Adrenal gland (tissue), 12 donors: ENCODE data around the gene CASKIN2. TPM values are rescaled to one million over a fixed set of nuclear protein-coding genes. Genes with fewer than 3 reads are reported as not detected.

ENCODE experiments used
- DNase-seq, 7 donors: peaks; one replicate each; pipeline ENCODE4 v3.0.0-alpha.2; 2019 to 2020
- H3K27ac ChIP-seq, 5 donors: fragments of 200-600 bp; sonication (generic) in 4 of 5; 1 replicate in 3 of 5; 2 replicates in 2 of 5; pipeline versions ENCODE4 v1.5.1 to v1.8.0; 2016 to 2020; ENCODE audit warnings: mild to moderate bottlenecking in 1 of 5
- H3K27me3 ChIP-seq: fragments of 200-600 bp; 2 replicates; pipeline ENCODE4 v1.8.0; 2021
- H3K36me3 ChIP-seq, 2 donors: fragments of 200-600 bp; replicated peaks in 1 of 2; 1 replicate in 1 of 2; 2 replicates in 1 of 2; pipeline versions ENCODE4 v1.5.1 to v1.8.0; 2018 to 2022
- H3K4me1 ChIP-seq, 2 donors: fragments of 200-600 bp; replicated peaks in 1 of 2; 1 replicate in 1 of 2; 2 replicates in 1 of 2; pipeline versions ENCODE4 v1.5.1 to v1.8.0; 2018 to 2021
- H3K4me3 ChIP-seq, 4 donors: fragments of 200-600 bp; sonication (generic) in 3 of 4; one replicate each; pipeline ENCODE4 v1.5.1; 2016 to 2018
- H3K9me3 ChIP-seq, 3 donors: fragments of 200-600 bp; sonication (generic) in 1 of 3; replicated peaks in 1 of 3; 1 replicate in 2 of 3; 2 replicates in 1 of 3; pipeline versions ENCODE4 v1.5.1 to v1.8.0; 2016 to 2021
- POLR2A ChIP-seq, 2 donors: fragments of 450-650 bp; IDR thresholded peaks; one replicate each; pipeline ENCODE4 v1.6.1; 2017; ENCODE audit warnings: antibody characterized with exemption in 2 of 2, mild to moderate bottlenecking in 2 of 2, moderate library complexity in 1 of 2
- WGBS, 4 donors: extraction: QIAGEN DNeasy Blood & Tissue Kit in 2 of 4; methylation state at CpG; one replicate each; pipeline versions ENCODE4 v1.1.5 to v1.1.7; 2013 to 2017; 5-methylcytosine and 5-hydroxymethylcytosine counted together
- intact Hi-C, 2 donors: fragments of 100-400 bp; cut with DNase I; formaldehyde crosslinking; loops; one replicate each; pipeline versions ENCODE4 v1.14.1 to v1.15.0; 2022 to 2023
- polyA plus RNA-seq, 3 donors: library from polyadenylated mRNA; stranded (reverse); fragments of 200-250 nt in 2 of 3; fragments of 350-450 nt in 1 of 3; fragmentation: Illumina TruSeq in 1 of 3; extraction: RNeasy Lipid Tissue Mini Kit (QIAGEN cat#74804) in 1 of 3; gene quantifications; one replicate each; pipeline ENCODE4 v1.2.3, GENCODE V29; 2013 to 2014
- total RNA-seq, 9 donors: library from RNA; depleted of rRNA in 4 of 9; stranded (reverse); fragments of >200 nt in 4 of 9; fragments of 120-200 nt in 1 of 9; fragmentation: NEBNext Ultra II Directional in 1 of 9; extraction: Animal tissue kit (Norgen Biotek cat#: 25700) in 1 of 9; gene quantifications; one replicate each; pipeline versions ENCODE4 v1.1.0 to v1.2.4, GENCODE V29; 2013 to 2023
- TF ChIP-seq, protein P1 (sequence below), 6 experiments: fragments of 450-650 bp in 4 of 6; fragments of 200-600 bp in 2 of 6; sonication (generic) in 1 of 6; IDR thresholded peaks; 1 replicate in 5 of 6; 2 replicates in 1 of 6; pipeline versions ENCODE4 v1.5.1 to v1.8.0; 2016 to 2021; ENCODE audit warnings: antibody characterized with exemption in 6 of 6, mild to moderate bottlenecking in 2 of 6, moderate library complexity in 1 of 6
- donor health status: healthy with polysubstance abuse.
- donor health status: Bipolar disorder and iron deficiency.
- donor health status: DM: yes; HTN: yes; CAD: no.
- donor health status: DM: no; HTN: no; CAD: no.
- donor health status: DM: no; HTN: no; CAD: no.
- donor health status: DM: yes; HTN: yes; CAD: no.

CASKIN2 gene
- total and polyA plus RNA-seq, 12 donors, result 10.1 to 90.8 (median 35.3) TPM

- no peaks in the 10 kb centered on the region for H3K9me3 ChIP-seq
- TF ChIP-seq POLR2A (IDR thresholded peaks at IDR 0.05), result no peak
- TF ChIP-seq, protein P1, sequence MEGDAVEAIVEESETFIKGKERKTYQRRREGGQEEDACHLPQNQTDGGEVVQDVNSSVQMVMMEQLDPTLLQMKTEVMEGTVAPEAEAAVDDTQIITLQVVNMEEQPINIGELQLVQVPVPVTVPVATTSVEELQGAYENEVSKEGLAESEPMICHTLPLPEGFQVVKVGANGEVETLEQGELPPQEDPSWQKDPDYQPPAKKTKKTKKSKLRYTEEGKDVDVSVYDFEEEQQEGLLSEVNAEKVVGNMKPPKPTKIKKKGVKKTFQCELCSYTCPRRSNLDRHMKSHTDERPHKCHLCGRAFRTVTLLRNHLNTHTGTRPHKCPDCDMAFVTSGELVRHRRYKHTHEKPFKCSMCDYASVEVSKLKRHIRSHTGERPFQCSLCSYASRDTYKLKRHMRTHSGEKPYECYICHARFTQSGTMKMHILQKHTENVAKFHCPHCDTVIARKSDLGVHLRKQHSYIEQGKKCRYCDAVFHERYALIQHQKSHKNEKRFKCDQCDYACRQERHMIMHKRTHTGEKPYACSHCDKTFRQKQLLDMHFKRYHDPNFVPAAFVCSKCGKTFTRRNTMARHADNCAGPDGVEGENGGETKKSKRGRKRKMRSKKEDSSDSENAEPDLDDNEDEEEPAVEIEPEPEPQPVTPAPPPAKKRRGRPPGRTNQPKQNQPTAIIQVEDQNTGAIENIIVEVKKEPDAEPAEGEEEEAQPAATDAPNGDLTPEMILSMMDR (IDR thresholded peaks at IDR 0.05), result no peak
- intact Hi-C loops, result no loop called here
These were observed 50.3 kb downstream of the CASKIN2 start for GRCh38 chr17:75465039-75465438.

GRCh38 chr17:75463603-75464002 lies 51.7 kb downstream of the CASKIN2 start:
- intact Hi-C loops, result no loop called here
- 58 to 82% (median 78%) methylated on average over 2 of the region's 2 CpGs for WGBS, 4 donors
- TF ChIP-seq POLR2A (IDR thresholded peaks at IDR 0.05), result no peak
- TF ChIP-seq, protein P1 (IDR thresholded peaks at IDR 0.05), result no peak

More at GRCh38 chr17:75465039-75465438, 50.3 kb downstream of the CASKIN2 start:
- H3K27me3 ChIP-seq, result no peaks in the 10 kb centered on the region
- peaks cover 17 to 29% of the 10 kb centered on the region in 2 donors for H3K4me1 ChIP-seq
- WGBS, 4 donors, result 88 to 96% (median 92%) methylated on average over 6 of the region's 6 CpGs
- no peak overlapping the region for H3K4me3 ChIP-seq
- no peak for DNase-seq
- H3K36me3 ChIP-seq, result no peaks in the 10 kb centered on the region
- no peak overlapping the region for H3K27ac ChIP-seq

GRCh38 chr17:75460295-75460694 lies 55.0 kb downstream of the CASKIN2 start:
- H3K4me3 ChIP-seq, result no peak overlapping the region
- peaks cover 12 to 35% of the 10 kb centered on the region in 2 donors for H3K4me1 ChIP-seq
- H3K27ac ChIP-seq, result peak overlapping the region; percentile 3 to 79 (median 54)
- H3K36me3 ChIP-seq, result no peaks in the 10 kb centered on the region
- H3K27me3 ChIP-seq, result no peaks in the 10 kb centered on the region
- DNase-seq, result no peak
- no peak for TF ChIP-seq POLR2A (IDR thresholded peaks at IDR 0.05)
- TF ChIP-seq, protein P1 (IDR thresholded peaks at IDR 0.05), result no peak
- no peaks in the 10 kb centered on the region for H3K9me3 ChIP-seq
- WGBS, 4 donors, result 74 to 88% (median 81%) methylated on average over 4 of the region's 4 CpGs
- intact Hi-C loops, result no loop called here

More at GRCh38 chr17:75463603-75464002, 51.7 kb downstream of the CASKIN2 start:
- peak overlapping the region in 2 of 5 donors; percentile 14 to 31 for H3K27ac ChIP-seq
- H3K9me3 ChIP-seq, result no peaks in the 10 kb centered on the region
- H3K4me3 ChIP-seq, result no peak overlapping the region
- no peaks in the 10 kb centered on the region for H3K27me3 ChIP-seq
- DNase-seq, result no peak
- H3K4me1 ChIP-seq, result peaks cover 24 to 33% of the 10 kb centered on the region in 2 donors
- H3K36me3 ChIP-seq, result no peaks in the 10 kb centered on the region

GRCh38 chr17:75459590-75460267 lies 55.6 kb downstream of the CASKIN2 start:
- H3K36me3 ChIP-seq, result no peaks in the 10 kb centered on the region
- intact Hi-C loops, result no loop called here
- peak overlapping the region; percentile 3 to 79 (median 54) for H3K27ac ChIP-seq

More at GRCh38 chr17:75459590-75460267, 55.6 kb downstream of the CASKIN2 start:
- no peaks in the 10 kb centered on the region for H3K27me3 ChIP-seq
- H3K4me1 ChIP-seq, result peaks cover 12 to 39% of the 10 kb centered on the region in 2 donors
- H3K9me3 ChIP-seq, result no peaks in the 10 kb centered on the region
- 62 to 65% (median 63%) methylated on average over 9 of the region's 9 CpGs for WGBS, 4 donors
- H3K4me3 ChIP-seq, result no peak overlapping the region
- peak in 4 of 7 donors; percentile 37 to 63 (median 46) for DNase-seq
- peak; percentile 7 to 44 for TF ChIP-seq POLR2A (IDR thresholded peaks at IDR 0.05)
- TF ChIP-seq, protein P1 (IDR thresholded peaks at IDR 0.05), result no peak
